Sigmoid colon (tissue), 7 donors: ENCODE results near the gene MORN4. TPM values are rescaled to one million over a fixed set of nuclear protein-coding genes. Genes with fewer than 3 reads are reported as not detected.

Experiments used
- DNase-seq: peaks from one replicate; pipeline ENCODE4 v3.0.0-alpha.2; 2019
- H3K27ac ChIP-seq, 4 donors: fragments of 200-600 bp; sonication (generic); one replicate each; pipeline ENCODE4 v1.5.1; 2016 to 2019; ENCODE audit warnings: mild to moderate bottlenecking in 1 of 4
- H3K27me3 ChIP-seq, 3 donors: fragments of 200-600 bp; sonication (generic); one replicate each; pipeline ENCODE4 v1.5.1; 2019; ENCODE audit warnings: mild to moderate bottlenecking in 1 of 3
- H3K36me3 ChIP-seq, 4 donors: fragments of 200-600 bp; sonication (generic); one replicate each; pipeline ENCODE4 v1.5.1; 2016 to 2019
- H3K4me1 ChIP-seq, 4 donors: fragments of 200-600 bp; sonication (generic); one replicate each; pipeline ENCODE4 v1.5.1; 2017 to 2019
- H3K4me3 ChIP-seq, 4 donors: fragments of 200-600 bp; sonication (generic); one replicate each; pipeline ENCODE4 v1.5.1; 2017 to 2019; ENCODE audit warnings: mild to moderate bottlenecking in 2 of 4, moderate library complexity in 1 of 4
- H3K9me3 ChIP-seq, 4 donors: fragments of 200-600 bp in 3 of 4; sonication (generic) in 3 of 4; one replicate each; pipeline versions ENCODE4 v1.5.1 to v1.6.1; 2013 to 2019
- EP300 ChIP-seq, 4 donors: sonication (generic); formaldehyde crosslinking; IDR thresholded peaks; one replicate each; pipeline ENCODE4 v1.6.1; 2017; ENCODE audit warnings: antibody characterized with exemption in 4 of 4
- POLR2A ChIP-seq, 2 donors: fragments of 450-650 bp; IDR thresholded peaks; one replicate each; pipeline ENCODE4 v1.6.1; 2016; ENCODE audit warnings: antibody characterized with exemption in 2 of 2, mild to moderate bottlenecking in 2 of 2, moderate library complexity in 2 of 2
- POLR2AphosphoS5 ChIP-seq, 4 donors: sonication (generic); formaldehyde crosslinking; IDR thresholded peaks; one replicate each; pipeline ENCODE4 v1.6.1; 2017; ENCODE audit warnings: antibody characterized with exemption in 4 of 4
- WGBS, 2 donors: extraction: QIAGEN DNeasy Blood & Tissue Kit; methylation state at CpG; one replicate each; pipeline ENCODE4 v1.1.7; 2013; 5-methylcytosine and 5-hydroxymethylcytosine counted together
- intact Hi-C: fragments of 100-400 bp; cut with DNase I; formaldehyde crosslinking; loops from one replicate; pipeline ENCODE4 v1.15.1; 2023
- polyA plus RNA-seq, 3 donors: library from polyadenylated mRNA; stranded (reverse); fragments of 200-250 nt; gene quantifications; one replicate each; pipeline ENCODE4 v1.2.3, GENCODE V29; 2013
- total RNA-seq, 4 donors: library from RNA; depleted of rRNA; stranded (reverse); fragments of >200 nt; gene quantifications; one replicate each; pipeline ENCODE4 v1.1.0, GENCODE V29; 2016
- TF ChIP-seq, protein P1 (sequence below), 4 experiments: fragments of 450-650 bp in 3 of 4; fragments of 200-600 bp in 1 of 4; IDR thresholded peaks; one replicate each; pipeline ENCODE4 v1.5.1; 2016 to 2019; ENCODE audit warnings: antibody characterized with exemption in 4 of 4, mild to moderate bottlenecking in 3 of 4, moderate library complexity in 2 of 4
- donor health status: healthy with polysubstance abuse.
- donor health status: Bipolar disorder and iron deficiency.
- donor health status: healthy.

Gene MORN4
- total and polyA plus RNA-seq, 7 donors: 0.83 to 23.4 (median 2.5) TPM

DNA sequence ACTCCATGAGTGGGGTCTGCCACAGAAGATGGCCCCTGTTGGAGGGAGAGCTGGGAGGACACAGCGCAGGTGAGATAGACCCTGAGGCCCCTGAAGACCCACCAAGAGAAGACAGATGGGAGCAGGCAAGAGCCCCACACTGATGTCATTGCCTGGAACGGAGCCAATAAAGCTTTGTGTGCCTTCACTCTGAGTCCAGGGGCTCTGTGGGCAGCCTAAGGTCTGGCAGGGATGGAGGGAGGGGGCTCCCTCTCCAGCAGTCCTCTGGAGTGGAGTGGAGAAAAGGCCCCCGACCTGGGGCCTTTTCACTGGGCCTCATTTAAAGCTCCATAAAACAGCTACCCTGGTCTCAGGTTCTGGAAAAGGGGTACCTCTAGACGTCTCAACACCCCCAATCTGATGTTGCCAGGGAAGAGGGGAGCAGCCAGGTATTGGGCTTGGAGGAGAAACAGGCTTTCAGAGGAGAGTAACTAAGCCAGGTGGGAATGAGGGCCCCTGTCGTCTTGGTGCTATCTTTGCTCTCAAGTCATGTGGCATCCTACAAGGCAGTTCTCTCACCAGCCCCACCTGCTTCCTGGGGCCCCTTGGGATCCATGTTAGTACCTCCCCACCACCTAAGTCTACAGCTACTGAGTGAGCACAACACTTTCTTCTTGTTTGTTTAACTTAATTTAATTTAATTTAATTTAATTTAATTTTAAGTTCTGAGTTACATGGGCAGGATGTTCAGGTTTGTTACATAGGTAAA, 42.4 kb downstream of the MORN4 start:
- TF ChIP-seq POLR2AphosphoS5 (IDR thresholded peaks at IDR 0.05): no peak
- TF ChIP-seq POLR2A (IDR thresholded peaks at IDR 0.05): no peak
- TF ChIP-seq EP300 (IDR thresholded peaks at IDR 0.05): no peak
- TF ChIP-seq, protein P1, sequence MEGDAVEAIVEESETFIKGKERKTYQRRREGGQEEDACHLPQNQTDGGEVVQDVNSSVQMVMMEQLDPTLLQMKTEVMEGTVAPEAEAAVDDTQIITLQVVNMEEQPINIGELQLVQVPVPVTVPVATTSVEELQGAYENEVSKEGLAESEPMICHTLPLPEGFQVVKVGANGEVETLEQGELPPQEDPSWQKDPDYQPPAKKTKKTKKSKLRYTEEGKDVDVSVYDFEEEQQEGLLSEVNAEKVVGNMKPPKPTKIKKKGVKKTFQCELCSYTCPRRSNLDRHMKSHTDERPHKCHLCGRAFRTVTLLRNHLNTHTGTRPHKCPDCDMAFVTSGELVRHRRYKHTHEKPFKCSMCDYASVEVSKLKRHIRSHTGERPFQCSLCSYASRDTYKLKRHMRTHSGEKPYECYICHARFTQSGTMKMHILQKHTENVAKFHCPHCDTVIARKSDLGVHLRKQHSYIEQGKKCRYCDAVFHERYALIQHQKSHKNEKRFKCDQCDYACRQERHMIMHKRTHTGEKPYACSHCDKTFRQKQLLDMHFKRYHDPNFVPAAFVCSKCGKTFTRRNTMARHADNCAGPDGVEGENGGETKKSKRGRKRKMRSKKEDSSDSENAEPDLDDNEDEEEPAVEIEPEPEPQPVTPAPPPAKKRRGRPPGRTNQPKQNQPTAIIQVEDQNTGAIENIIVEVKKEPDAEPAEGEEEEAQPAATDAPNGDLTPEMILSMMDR (IDR thresholded peaks at IDR 0.05): no peak
- intact Hi-C loops: no loop called here
- H3K9me3 ChIP-seq: no peaks in the 10 kb centered on the region
- H3K4me1 ChIP-seq: peaks cover 0 to 18% (median 17%) of the 10 kb centered on the region in 4 donors
- WGBS, 2 donors: 72 to 77% methylated on average over 5 of the region's 5 CpGs
- H3K36me3 ChIP-seq: no peaks in the 10 kb centered on the region
- H3K27ac ChIP-seq: no peak overlapping the region
- H3K27me3 ChIP-seq: no peaks in the 10 kb centered on the region
- no peak overlapping the region for H3K4me3 ChIP-seq
- no peak for DNase-seq

DNA sequence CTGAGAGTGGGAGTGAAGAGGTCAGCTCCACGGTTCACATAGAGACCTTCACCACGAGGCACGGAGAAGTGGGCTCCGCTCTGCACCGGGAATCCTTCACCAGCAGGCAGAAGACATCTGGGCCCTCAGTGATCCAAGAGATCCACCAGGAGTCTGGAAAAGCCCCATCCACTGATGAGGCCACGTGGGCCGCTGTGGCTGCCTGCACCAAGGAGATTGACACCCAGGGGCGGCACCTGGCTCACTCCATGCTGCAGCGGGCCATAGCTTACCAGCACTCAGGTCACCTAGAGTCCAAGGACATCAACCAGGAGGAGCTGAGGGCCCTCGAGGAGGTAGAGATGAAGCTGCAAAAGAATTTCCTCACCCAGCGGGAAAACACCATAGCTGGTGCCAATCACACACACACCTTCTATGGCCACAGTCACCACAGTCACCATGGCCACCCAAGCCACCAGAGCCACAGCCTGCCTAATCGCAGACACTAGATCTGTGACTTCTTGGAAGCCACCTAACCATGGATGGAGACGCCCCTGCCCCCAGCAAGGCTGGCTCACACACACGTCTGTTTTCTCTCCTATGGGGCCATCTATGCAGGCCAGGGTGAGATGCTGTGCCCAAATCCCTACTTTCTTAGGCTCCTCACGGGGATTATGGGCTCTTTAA, 43.1 kb downstream of the MORN4 start:
- WGBS, 2 donors: 91 to 92% methylated on average over 15 of the region's 15 CpGs
- TF ChIP-seq EP300 (IDR thresholded peaks at IDR 0.05) (no peak), POLR2AphosphoS5 (IDR thresholded peaks at IDR 0.05) (no peak), POLR2A (IDR thresholded peaks at IDR 0.05) (no peak)
- TF ChIP-seq, protein P1 (IDR thresholded peaks at IDR 0.05): no peak
- DNase-seq: no peak
- intact Hi-C loops: no loop called here
- H3K9me3 ChIP-seq: no peaks in the 10 kb centered on the region
- H3K4me1 ChIP-seq: peaks cover 0 to 11% (median 10%) of the 10 kb centered on the region in 4 donors
- H3K4me3 ChIP-seq: no peak overlapping the region
- no peaks in the 10 kb centered on the region for H3K27me3 ChIP-seq
- no peaks in the 10 kb centered on the region for H3K36me3 ChIP-seq
- no peak overlapping the region for H3K27ac ChIP-seq

DNA sequence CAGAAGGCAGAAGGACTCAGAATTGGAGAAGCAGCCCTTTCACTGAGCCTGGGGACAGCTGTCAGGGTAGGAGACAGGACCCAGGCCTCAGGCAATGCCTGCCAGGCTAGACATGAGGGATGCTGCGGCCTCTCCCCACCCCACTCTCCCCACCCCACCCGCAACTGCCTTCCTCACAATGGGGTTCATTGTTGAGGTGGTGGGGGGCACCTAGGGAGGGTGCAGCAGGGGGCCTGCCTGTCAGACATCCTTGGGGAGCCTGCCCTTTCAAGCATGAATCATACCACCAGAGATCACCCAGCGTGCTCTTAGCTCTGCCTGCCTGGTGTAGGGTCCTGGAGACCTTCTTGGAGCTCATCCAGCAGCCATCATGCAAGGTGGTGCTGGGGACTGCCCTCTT, 43.8 kb downstream of the MORN4 start, which contains the start of gene C10orf62:
Gene C10orf62, plus strand, starts transcription at position 243 of the 400 bp plus-strand sequence. CDS start 177 bp downstream, outside the sequence.
- Histone ChIP-seq H3K27me3 (no peaks in the 10 kb centered on the region), H3K4me3 (no peak within 1 kb of the TSS), H3K27ac (no peak within 1 kb of the TSS), H3K9me3 (no peaks in the 10 kb centered on the region), H3K36me3 (no peaks in the 10 kb centered on the region), H3K4me1 (peaks cover 0 to 11% (median 10%) of the 10 kb centered on the region in 4 donors)
- no peak for DNase-seq
- TF ChIP-seq POLR2AphosphoS5 (IDR thresholded peaks at IDR 0.05) (no peak), EP300 (IDR thresholded peaks at IDR 0.05) (no peak), POLR2A (IDR thresholded peaks at IDR 0.05) (no peak)
- TF ChIP-seq, protein P1 (IDR thresholded peaks at IDR 0.05): no peak
- intact Hi-C loops: no loop called here
- 73 to 90% methylated on average over 3 of the region's 3 CpGs for WGBS, 2 donors

DNA sequence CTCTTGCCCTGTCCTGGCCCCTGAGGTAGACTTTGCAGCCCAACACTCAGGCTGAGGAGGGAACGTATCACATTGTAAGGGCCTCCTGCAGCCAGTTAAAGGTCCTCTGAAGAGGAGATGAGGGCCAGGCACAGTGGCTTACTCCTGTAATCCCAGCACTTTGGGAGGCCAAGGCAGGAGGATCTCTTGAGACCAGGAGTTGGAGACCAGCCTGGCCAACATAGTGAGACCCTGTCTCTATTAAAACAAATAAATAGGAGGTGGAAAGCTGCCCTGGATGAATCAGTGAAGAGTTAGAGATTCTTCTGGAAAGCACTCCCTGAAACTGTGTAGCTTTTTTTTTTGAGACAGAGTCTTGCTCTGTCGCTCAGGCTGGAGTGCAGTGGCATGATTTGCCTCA, 46.1 kb downstream of the MORN4 start:
- no peaks in the 10 kb centered on the region for H3K36me3 ChIP-seq
- 89 to 93% methylated on average over 2 of the region's 2 CpGs for WGBS, 2 donors
- H3K27me3 ChIP-seq: no peaks in the 10 kb centered on the region
- H3K27ac ChIP-seq: no peak overlapping the region
- TF ChIP-seq POLR2AphosphoS5 (IDR thresholded peaks at IDR 0.05) (no peak), EP300 (IDR thresholded peaks at IDR 0.05) (no peak), POLR2A (IDR thresholded peaks at IDR 0.05) (no peak)
- TF ChIP-seq, protein P1 (IDR thresholded peaks at IDR 0.05): no peak
- no peak for DNase-seq
- H3K4me1 ChIP-seq: no peaks in the 10 kb centered on the region
- intact Hi-C loops: no loop called here
- no peaks in the 10 kb centered on the region for H3K9me3 ChIP-seq
- no peak overlapping the region for H3K4me3 ChIP-seq
